ENCODE measurements around the gene ADAT2. TPM values are rescaled to one million over a fixed set of nuclear protein-coding genes. Genes with fewer than 3 reads are reported as not detected.

ADAT2 gene
- total and polyA plus RNA-seq, 2 of the 4 experiments (the other 2 are of a cell fraction) = 2.7 to 5.4 TPM

DNA sequence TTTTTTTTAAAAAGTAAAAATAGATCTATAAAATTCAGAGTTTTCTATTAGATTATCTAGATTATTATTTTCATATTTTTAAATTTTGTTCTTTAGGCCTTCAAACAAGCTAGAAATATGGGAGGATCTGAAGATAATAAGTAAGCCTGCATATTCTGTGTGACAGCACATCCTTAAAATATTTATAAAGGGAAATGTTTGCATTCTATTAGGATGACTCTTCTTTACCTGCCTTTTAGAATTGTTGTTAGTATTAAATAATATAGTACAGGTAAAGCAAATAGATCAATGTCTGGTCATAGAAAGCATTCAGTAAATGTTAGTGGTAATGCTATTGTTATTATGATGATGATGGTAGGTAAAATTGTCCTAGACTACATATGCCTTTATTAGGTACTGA, 17.5 kb upstream of the ADAT2 start:
- intact Hi-C loops (cut with micrococcal nuclease) (no loop called here), in situ Hi-C loops (cut with MboI; ENCODE audit: low sequenced_read_pairs) (no loop called here), dilution Hi-C loops (cut with HindIII; ENCODE audit: low sequenced_read_pairs, unreplicated experiment) (no loop called here)
- Histone ChIP-seq H2BK20ac (ENCODE audit: low read depth, low read length) (no peak overlapping the region), H3K4me1 (ENCODE audit: control insufficient read depth, insufficient read depth, low read length) (no peaks in the 10 kb centered on the region), H3K36me3 (ENCODE audit: control insufficient read depth, insufficient read depth, low read length) (peaks cover 4% of the 10 kb centered on the region), H4K20me1 (ENCODE audit: insufficient read depth, low read length) (no peaks in the 10 kb centered on the region), H3K18ac (ENCODE audit: low read depth, low read length) (no peak overlapping the region), H3K14ac (replicated peaks; ENCODE audit: low read depth, low read length) (no peak overlapping the region), H3K9me1 (ENCODE audit: insufficient read depth, low read length) (no peaks in the 10 kb centered on the region), H2BK120ac (ENCODE audit: low read depth, low read length) (no peak overlapping the region), H2AK9ac (replicated peaks; ENCODE audit: low read depth, low read length, poor library complexity) (no peak overlapping the region), H2BK15ac (ENCODE audit: low read depth, low read length) (no peak overlapping the region), H3K79me1 (ENCODE audit: low read depth in 1 of 2, low read length in 2 of 2) (0 out of 4 replicates have a peak, but pooled peaks cover 0 to 2% of the 10 kb centered on the region in 2 experiments), H3K9me3 (ENCODE audit: control insufficient read depth, insufficient read depth, low read length) (no peaks in the 10 kb centered on the region), H4K8ac (ENCODE audit: low read depth in 2 of 2, low read length in 2 of 2) (no peak overlapping the region), H3K9ac (ENCODE audit: low read depth, low read length) (no peak overlapping the region), H3K4me2 (ENCODE audit: low read depth, low read length) (no peak overlapping the region), H2AFZ (replicated peaks; ENCODE audit: low read length, poor library complexity) (no peak overlapping the region), H3K56ac (ENCODE audit: extremely low read depth, insufficient read depth, low read length) (no peak overlapping the region), H3K23ac (ENCODE audit: low read depth, low read length) (no peak overlapping the region), H3K27ac (ENCODE audit: insufficient read depth, low read length) (no peak overlapping the region), H2BK5ac (ENCODE audit: low read depth, low read length, poor library complexity, severe bottlenecking) (no peak overlapping the region), H3K4me3 (ENCODE audit: insufficient read depth, low read depth, low read length) (no peak overlapping the region), H3K4ac (ENCODE audit: low read depth, low read length) (no peak overlapping the region), H2AK5ac (ENCODE audit: low read depth, low read length) (no peak overlapping the region), H4K5ac (ENCODE audit: low read depth, low read length) (no peak overlapping the region), H3K27me3 (ENCODE audit: control insufficient read depth, insufficient read depth, low read length) (no peaks in the 10 kb centered on the region), H4K91ac (ENCODE audit: insufficient read depth, low read depth, low read length) (no peak overlapping the region)
- ChIA-PET CTCF (no interaction called here), POLR2A (ENCODE audit: unreplicated experiment) (no interaction called here)
- TF ChIP-seq MXI1 (IDR thresholded peaks at IDR 0.05; ENCODE audit: borderline replicate concordance, low read depth, low read length) (no peak), CHD1 (IDR thresholded peaks at IDR 0.05; ENCODE audit: low read depth, low read length) (no peak), FOS (IDR thresholded peaks at IDR 0.05; ENCODE audit: low read depth, low read length) (no peak), SMC3 (IDR thresholded peaks at IDR 0.05; ENCODE audit: low read depth, low read length) (no peak), RFX5 (IDR thresholded peaks at IDR 0.05; ENCODE audit: low read depth, low read length) (no peak), MAFK (IDR thresholded peaks at IDR 0.05; ENCODE audit: low read depth, low read length) (no peak)
- TF ChIP-seq, protein P1, sequence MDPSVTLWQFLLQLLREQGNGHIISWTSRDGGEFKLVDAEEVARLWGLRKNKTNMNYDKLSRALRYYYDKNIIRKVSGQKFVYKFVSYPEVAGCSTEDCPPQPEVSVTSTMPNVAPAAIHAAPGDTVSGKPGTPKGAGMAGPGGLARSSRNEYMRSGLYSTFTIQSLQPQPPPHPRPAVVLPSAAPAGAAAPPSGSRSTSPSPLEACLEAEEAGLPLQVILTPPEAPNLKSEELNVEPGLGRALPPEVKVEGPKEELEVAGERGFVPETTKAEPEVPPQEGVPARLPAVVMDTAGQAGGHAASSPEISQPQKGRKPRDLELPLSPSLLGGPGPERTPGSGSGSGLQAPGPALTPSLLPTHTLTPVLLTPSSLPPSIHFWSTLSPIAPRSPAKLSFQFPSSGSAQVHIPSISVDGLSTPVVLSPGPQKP (IDR thresholded peaks at IDR 0.05; ENCODE audit: borderline replicate concordance, low read depth, low read length) = no peak
- DNase-seq (no peak), ATAC-seq (ENCODE audit: low read depth) (no peak)
- BruUV-seq (replicated peaks) = no TSS peak
